ENCODE results near the gene ELAVL2.

Gene ELAVL2

GRCh38 chr9:23721466-23721865, 104.6 kb downstream of the ELAVL2 start:
- DNase-seq (ENCODE audit: low read depth) = no peak

- DNase-seq (ENCODE audit: low read depth) = no peak
Observed at GRCh38 chr9:23717505-23717904, 108.5 kb downstream of the ELAVL2 start.

GRCh38 chr9:23707249-23707648, 118.8 kb downstream of the ELAVL2 start:
- DNase-seq (ENCODE audit: low read depth) = no peak

- DNase-seq (ENCODE audit: low read depth) = no peak
Observed at GRCh38 chr9:23702311-23702922, 123.6 kb downstream of the ELAVL2 start.

GRCh38 chr9:23701291-23701690, 124.7 kb downstream of the ELAVL2 start:
- no peak for DNase-seq (ENCODE audit: low read depth)

GRCh38 chr9:23700359-23700758, 125.7 kb downstream of the ELAVL2 start:
- DNase-seq (ENCODE audit: low read depth) = no peak

DNA sequence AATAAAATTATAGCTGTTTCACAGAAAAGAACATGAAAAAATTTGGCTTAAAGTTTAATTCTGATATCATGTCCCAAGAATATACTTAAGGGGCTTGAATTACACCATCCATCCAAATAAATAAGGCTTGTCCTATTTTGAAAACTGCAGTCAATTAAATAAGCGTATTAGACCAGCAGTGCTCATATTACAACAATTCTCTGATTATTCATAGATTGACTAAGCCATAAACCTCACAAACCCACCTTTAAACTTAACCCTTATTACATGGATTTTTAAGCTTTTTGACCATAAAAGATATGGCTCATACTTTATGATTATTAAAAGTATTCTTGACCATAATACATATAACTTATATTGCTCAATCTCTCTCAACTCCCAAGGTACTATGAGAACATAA, 127.9 kb downstream of the ELAVL2 start:
- DNase-seq (ENCODE audit: low read depth) = no peak

- no peak for DNase-seq (ENCODE audit: low read depth)
Observed at GRCh38 chr9:23695572-23695971, 130.5 kb downstream of the ELAVL2 start.

DNA sequence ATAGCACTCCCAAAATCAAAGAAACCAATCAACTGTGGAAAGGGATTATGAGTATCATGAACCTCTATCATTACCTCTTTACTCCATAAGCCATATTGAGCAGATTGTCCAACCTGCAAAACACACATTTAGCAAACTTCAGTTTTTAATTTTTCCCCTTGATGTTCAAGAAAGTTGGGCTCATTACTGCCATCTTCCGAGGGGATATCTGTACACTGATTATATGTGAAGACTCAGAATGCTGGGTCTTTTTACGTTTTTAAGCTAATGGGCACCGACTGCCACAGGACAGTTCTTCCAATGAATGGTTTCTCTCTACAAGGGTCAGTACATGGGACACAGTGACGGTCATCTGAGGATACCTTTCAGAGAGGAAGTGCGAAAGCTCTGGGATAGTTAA, 132.7 kb downstream of the ELAVL2 start:
- DNase-seq (ENCODE audit: low read depth) = no peak

DNA sequence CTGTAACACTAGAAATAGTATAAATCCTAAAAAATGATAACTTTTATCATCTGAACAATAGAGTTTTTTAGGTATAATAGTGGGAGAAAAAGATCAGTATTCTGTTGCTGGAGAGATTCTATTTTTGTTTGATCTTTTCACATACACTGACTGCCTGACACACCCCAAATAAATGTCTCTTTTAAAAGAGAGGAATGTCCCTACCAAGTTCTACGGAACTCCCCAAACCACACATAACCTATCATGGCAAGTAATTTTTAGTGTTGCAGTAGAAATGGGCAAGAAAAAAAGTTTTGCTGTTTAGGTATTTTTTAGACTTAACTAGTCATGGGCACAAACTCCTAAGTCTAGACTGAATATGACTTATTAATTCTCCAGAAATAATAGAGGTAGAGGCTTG, 139.1 kb downstream of the ELAVL2 start:
- no peak for DNase-seq (ENCODE audit: low read depth)

DNA sequence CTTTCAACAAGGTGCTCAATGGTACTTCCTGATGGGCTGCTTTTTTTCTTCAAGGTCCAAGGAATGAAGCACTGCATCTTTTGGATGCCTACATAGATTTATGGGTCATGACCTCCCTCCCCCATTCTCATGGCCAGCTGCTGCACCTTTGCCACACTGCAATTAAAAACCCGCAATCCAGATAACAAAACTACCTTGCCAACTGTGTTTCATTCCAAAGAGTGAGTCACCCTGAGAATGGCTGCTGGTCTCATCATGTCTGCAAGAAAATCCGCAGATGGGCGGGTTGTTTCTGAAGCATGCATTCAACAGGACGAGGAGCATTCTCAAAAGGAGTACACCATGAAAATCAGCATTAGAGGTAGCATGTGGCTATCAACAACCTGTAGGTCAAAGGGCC, 139.8 kb downstream of the ELAVL2 start:
- no peak for DNase-seq (ENCODE audit: low read depth)

GRCh38 chr9:23683611-23684061, 142.4 kb downstream of the ELAVL2 start:
- no peak for DNase-seq (ENCODE audit: low read depth)

GRCh38 chr9:23682891-23683431, 143.1 kb downstream of the ELAVL2 start:
- DNase-seq (ENCODE audit: low read depth) = no peak

GRCh38 chr9:23682352-23682751, 143.7 kb downstream of the ELAVL2 start:
- DNase-seq (ENCODE audit: low read depth) = no peak

DNA sequence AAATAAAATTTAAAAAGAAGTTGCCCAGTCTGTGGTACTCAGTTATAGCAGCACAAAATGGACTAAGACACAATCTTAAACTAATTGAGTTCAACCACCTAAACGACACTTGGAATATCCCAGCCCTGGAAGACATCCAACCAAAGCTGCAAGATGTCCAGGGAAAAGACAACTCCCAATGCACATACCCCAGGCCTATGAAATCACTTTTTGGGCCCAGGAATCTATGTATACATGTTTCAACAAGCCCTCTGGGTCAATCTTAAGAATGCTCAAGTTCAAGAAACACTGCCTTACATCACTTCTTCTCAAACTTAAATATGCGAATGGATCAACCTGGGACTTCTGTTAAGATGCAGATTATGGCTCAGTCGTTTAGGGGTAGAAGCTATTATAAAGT, 148.6 kb downstream of the ELAVL2 start:
- DNase-seq (ENCODE audit: low read depth) = no peak

GRCh38 chr9:23674016-23674585, 151.9 kb downstream of the ELAVL2 start:
- no peak for DNase-seq (ENCODE audit: low read depth)

- no peak for DNase-seq (ENCODE audit: low read depth)
Observed at GRCh38 chr9:23672151-23672550, 153.9 kb downstream of the ELAVL2 start.

- no peak for DNase-seq (ENCODE audit: low read depth)
Observed at GRCh38 chr9:23669776-23670175, 156.3 kb downstream of the ELAVL2 start.

- DNase-seq (ENCODE audit: low read depth) = no peak
Observed at GRCh38 chr9:23665635-23666034, 160.4 kb downstream of the ELAVL2 start.

DNA sequence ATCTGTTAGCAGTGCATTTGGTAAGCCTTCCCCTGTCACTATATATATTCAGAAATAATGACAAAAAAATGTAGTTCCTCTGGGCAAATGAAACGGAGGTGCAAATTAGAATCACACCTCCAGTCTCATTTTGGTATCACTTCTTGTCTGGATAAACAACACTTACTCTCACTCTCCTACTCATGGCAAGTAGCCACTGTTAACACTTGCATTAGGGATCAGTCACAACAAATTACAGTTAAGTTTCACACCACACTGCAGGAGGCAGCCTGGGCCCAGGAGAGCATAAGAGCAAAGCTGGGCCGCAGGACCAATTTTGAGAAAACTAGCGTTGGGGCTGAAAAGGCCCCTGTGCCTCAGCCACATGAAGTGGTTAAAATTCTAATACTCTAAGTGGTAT, 161.0 kb downstream of the ELAVL2 start:
- no peak for DNase-seq (ENCODE audit: low read depth)

DNA sequence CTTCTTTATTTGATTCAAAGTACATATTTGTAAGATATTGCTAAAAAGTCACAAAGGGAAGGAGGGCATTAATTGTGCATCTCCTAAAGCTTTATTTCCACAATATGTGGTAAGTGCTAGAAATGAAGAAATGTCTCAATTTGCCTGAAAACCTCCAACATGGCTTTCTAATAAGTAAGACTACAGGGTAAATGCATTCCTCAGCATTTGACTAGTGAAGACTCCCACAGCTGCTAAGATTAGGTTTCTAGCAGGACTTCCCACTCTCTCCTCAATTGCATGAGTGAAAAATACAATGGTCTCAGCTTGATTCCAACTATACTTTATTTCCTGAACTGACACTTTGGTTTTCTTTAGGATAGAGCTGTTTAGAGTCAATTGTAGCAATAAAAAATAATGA, 162.1 kb downstream of the ELAVL2 start:
- DNase-seq (ENCODE audit: low read depth) = no peak

GRCh38 chr9:23663536-23663935, 162.5 kb downstream of the ELAVL2 start:
- DNase-seq (ENCODE audit: low read depth) = no peak

GRCh38 chr9:23663125-23663524, 162.9 kb downstream of the ELAVL2 start:
- no peak for DNase-seq (ENCODE audit: low read depth)

GRCh38 chr9:23662320-23662719, 163.7 kb downstream of the ELAVL2 start:
- no peak for DNase-seq (ENCODE audit: low read depth)
